Measurements from ENCODE around the gene UNC5CL.

Gene UNC5CL

DNA sequence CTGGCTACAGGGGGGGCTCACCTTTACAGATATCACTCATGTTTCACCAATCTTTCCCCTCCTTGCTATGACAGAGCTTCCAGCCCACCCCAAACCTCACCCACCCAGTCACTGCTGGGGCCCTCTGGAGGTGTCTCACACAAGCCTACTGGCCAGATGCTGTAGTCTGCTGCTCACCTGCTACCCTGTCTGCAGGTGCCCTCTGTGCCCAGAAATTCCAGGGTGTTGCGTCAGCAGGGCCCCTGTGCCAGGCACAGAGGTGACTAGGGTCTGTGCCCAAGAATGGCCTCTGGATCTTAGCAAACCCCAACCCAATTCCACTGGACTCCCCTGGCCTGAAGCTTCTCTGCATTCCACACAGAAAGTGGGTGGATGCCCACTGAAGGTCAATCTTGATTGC lies 21.4 kb downstream of the UNC5CL start:
- TF ChIP-seq TAF1 (IDR thresholded peaks at IDR 0.05; ENCODE audit: low read depth), result no peak
- TF ChIP-seq ZBTB7A (IDR thresholded peaks at IDR 0.05; ENCODE audit: low read depth), result no peak
- TF ChIP-seq, protein P1, sequence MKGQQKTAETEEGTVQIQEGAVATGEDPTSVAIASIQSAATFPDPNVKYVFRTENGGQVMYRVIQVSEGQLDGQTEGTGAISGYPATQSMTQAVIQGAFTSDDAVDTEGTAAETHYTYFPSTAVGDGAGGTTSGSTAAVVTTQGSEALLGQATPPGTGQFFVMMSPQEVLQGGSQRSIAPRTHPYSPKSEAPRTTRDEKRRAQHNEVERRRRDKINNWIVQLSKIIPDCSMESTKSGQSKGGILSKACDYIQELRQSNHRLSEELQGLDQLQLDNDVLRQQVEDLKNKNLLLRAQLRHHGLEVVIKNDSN (IDR thresholded peaks at IDR 0.05), result no peak
- TF ChIP-seq RAD21 (IDR thresholded peaks at IDR 0.05; ENCODE audit: low read depth), result no peak
- TF ChIP-seq EP300 (IDR thresholded peaks at IDR 0.05; ENCODE audit: borderline replicate concordance), result no peak

- no peak for TF ChIP-seq EP300 (IDR thresholded peaks at IDR 0.05; ENCODE audit: borderline replicate concordance)
- TF ChIP-seq TCF12 (IDR thresholded peaks at IDR 0.05; ENCODE audit: low read depth), result no peak
- TF ChIP-seq, protein P2, sequence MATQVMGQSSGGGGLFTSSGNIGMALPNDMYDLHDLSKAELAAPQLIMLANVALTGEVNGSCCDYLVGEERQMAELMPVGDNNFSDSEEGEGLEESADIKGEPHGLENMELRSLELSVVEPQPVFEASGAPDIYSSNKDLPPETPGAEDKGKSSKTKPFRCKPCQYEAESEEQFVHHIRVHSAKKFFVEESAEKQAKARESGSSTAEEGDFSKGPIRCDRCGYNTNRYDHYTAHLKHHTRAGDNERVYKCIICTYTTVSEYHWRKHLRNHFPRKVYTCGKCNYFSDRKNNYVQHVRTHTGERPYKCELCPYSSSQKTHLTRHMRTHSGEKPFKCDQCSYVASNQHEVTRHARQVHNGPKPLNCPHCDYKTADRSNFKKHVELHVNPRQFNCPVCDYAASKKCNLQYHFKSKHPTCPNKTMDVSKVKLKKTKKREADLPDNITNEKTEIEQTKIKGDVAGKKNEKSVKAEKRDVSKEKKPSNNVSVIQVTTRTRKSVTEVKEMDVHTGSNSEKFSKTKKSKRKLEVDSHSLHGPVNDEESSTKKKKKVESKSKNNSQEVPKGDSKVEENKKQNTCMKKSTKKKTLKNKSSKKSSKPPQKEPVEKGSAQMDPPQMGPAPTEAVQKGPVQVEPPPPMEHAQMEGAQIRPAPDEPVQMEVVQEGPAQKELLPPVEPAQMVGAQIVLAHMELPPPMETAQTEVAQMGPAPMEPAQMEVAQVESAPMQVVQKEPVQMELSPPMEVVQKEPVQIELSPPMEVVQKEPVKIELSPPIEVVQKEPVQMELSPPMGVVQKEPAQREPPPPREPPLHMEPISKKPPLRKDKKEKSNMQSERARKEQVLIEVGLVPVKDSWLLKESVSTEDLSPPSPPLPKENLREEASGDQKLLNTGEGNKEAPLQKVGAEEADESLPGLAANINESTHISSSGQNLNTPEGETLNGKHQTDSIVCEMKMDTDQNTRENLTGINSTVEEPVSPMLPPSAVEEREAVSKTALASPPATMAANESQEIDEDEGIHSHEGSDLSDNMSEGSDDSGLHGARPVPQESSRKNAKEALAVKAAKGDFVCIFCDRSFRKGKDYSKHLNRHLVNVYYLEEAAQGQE (IDR thresholded peaks at IDR 0.05; ENCODE audit: low read depth), result no peak
- no peak for TF ChIP-seq YY1 (IDR thresholded peaks at IDR 0.05; ENCODE audit: low read depth)
- no peak for TF ChIP-seq CEBPB (IDR thresholded peaks at IDR 0.05)
- TF ChIP-seq TEAD4 (IDR thresholded peaks at IDR 0.05), result no peak
- TF ChIP-seq TAF1 (IDR thresholded peaks at IDR 0.05; ENCODE audit: low read depth), result no peak
These were observed 24.2 kb downstream of the UNC5CL start for GRCh38 chr6:41014780-41015179.

GRCh38 chr6:41013466-41014153 lies 25.4 kb downstream of the UNC5CL start:
- TF ChIP-seq ZBTB7A (IDR thresholded peaks at IDR 0.05; ENCODE audit: low read depth), result no peak
- no peak for TF ChIP-seq NFIC (IDR thresholded peaks at IDR 0.05)
- no peak for TF ChIP-seq CREB1 (IDR thresholded peaks at IDR 0.05; ENCODE audit: low read depth)
- no peak for TF ChIP-seq TEAD4 (IDR thresholded peaks at IDR 0.05)
- no peak for TF ChIP-seq FOXM1 (IDR thresholded peaks at IDR 0.05; ENCODE audit: borderline replicate concordance, low read depth)
- no peak for TF ChIP-seq EGR1 (IDR thresholded peaks at IDR 0.05)
- TF ChIP-seq TAF1 (IDR thresholded peaks at IDR 0.05; ENCODE audit: low read depth), result no peak
- TF ChIP-seq, protein P2 (IDR thresholded peaks at IDR 0.05; ENCODE audit: low read depth), result no peak
- no peak for TF ChIP-seq CEBPB (IDR thresholded peaks at IDR 0.05)
- TF ChIP-seq, protein P1 (IDR thresholded peaks at IDR 0.05), result no peak
- no peak for TF ChIP-seq EP300 (IDR thresholded peaks at IDR 0.05; ENCODE audit: borderline replicate concordance)
- TF ChIP-seq, protein P3, sequence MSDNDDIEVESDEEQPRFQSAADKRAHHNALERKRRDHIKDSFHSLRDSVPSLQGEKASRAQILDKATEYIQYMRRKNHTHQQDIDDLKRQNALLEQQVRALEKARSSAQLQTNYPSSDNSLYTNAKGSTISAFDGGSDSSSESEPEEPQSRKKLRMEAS (IDR thresholded peaks at IDR 0.05), result no peak
- TF ChIP-seq YY1 (IDR thresholded peaks at IDR 0.05; ENCODE audit: low read depth), result no peak
- TF ChIP-seq TCF12 (IDR thresholded peaks at IDR 0.05; ENCODE audit: low read depth), result no peak

DNA sequence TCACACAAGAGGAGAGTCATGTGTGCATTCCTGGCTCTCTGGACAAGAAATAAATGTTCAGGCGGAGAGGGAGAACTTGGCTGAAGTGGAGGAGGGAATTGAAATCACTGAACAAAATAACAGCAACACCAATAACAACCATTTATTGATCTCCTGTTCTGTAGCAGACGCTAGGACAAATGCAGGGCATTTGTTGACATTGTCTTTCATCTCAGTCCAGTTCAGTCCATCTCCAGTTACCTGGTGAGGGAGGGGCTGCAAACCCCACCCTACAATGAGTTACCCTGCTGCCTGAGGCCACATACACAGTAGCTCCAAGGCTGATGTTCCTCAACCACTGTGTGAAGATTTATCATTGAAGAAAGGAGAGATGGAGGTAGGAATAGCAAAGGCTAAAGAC lies 27.3 kb downstream of the UNC5CL start:
- TF ChIP-seq CEBPB (IDR thresholded peaks at IDR 0.05) (no peak), TEAD4 (IDR thresholded peaks at IDR 0.05) (no peak), FOXM1 (IDR thresholded peaks at IDR 0.05; ENCODE audit: borderline replicate concordance, low read depth) (no peak), EP300 (IDR thresholded peaks at IDR 0.05; ENCODE audit: borderline replicate concordance) (no peak), ZBTB7A (IDR thresholded peaks at IDR 0.05; ENCODE audit: low read depth) (no peak), YY1 (IDR thresholded peaks at IDR 0.05; ENCODE audit: low read depth) (no peak), EGR1 (IDR thresholded peaks at IDR 0.05) (no peak), CREB1 (IDR thresholded peaks at IDR 0.05; ENCODE audit: low read depth) (no peak), TCF12 (IDR thresholded peaks at IDR 0.05; ENCODE audit: low read depth) (no peak), TAF1 (IDR thresholded peaks at IDR 0.05; ENCODE audit: low read depth) (no peak), NFIC (IDR thresholded peaks at IDR 0.05) (no peak), RAD21 (IDR thresholded peaks at IDR 0.05; ENCODE audit: low read depth) (no peak)
- TF ChIP-seq, protein P3 (IDR thresholded peaks at IDR 0.05), result no peak
- TF ChIP-seq, protein P2 (IDR thresholded peaks at IDR 0.05; ENCODE audit: low read depth), result no peak
- TF ChIP-seq, protein P1 (IDR thresholded peaks at IDR 0.05), result no peak
